Measurements from ENCODE around the gene MIAT.

DNA sequence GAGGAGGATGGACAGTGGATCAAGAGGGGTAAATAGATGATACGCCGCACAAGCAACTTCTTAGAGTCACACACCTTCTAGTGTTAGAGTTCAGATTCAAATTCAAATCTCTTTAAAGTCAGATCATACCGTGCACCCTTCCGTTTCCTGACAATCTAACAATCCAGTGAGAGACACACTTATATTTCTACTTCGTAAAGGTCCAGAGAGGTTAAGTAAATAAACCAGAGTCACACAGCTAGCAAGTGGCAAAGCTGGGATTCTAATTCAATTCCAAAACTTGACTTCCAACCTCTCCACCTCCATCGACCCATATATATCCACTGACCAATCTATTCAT lies 34.0 kb downstream of the MIAT start:
- TF ChIP-seq, protein P1, sequence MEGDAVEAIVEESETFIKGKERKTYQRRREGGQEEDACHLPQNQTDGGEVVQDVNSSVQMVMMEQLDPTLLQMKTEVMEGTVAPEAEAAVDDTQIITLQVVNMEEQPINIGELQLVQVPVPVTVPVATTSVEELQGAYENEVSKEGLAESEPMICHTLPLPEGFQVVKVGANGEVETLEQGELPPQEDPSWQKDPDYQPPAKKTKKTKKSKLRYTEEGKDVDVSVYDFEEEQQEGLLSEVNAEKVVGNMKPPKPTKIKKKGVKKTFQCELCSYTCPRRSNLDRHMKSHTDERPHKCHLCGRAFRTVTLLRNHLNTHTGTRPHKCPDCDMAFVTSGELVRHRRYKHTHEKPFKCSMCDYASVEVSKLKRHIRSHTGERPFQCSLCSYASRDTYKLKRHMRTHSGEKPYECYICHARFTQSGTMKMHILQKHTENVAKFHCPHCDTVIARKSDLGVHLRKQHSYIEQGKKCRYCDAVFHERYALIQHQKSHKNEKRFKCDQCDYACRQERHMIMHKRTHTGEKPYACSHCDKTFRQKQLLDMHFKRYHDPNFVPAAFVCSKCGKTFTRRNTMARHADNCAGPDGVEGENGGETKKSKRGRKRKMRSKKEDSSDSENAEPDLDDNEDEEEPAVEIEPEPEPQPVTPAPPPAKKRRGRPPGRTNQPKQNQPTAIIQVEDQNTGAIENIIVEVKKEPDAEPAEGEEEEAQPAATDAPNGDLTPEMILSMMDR (IDR thresholded peaks at IDR 0.05) = no peak
- TF ChIP-seq EP300 (IDR thresholded peaks at IDR 0.05) (no peak), POLR2AphosphoS5 (IDR thresholded peaks at IDR 0.05) (no peak)

Data from gastroesophageal sphincter (tissue), 3 donors.